ENCODE results near the gene RNF5. TPM values are rescaled to one million over a fixed set of nuclear protein-coding genes. Genes with fewer than 3 reads are reported as not detected.

The RNF5 gene
- total and polyA plus RNA-seq, 9 of the 15 experiments (the other 6 are each of a cell fraction or from before 2014, with no cell fraction given) = 62.2 to 245 (median 129) TPM

- TF ChIP-seq ZNF140 (CRISPR knock-in tag; IDR thresholded peaks at IDR 0.05) (no peak), ZSCAN29 (IDR thresholded peaks at IDR 0.05) (peak; percentile 54; the same call in 1 of the 2 replicates), EP300 (IDR thresholded peaks at IDR 0.05; ENCODE audit: low read length) (peak; percentile 33; the same call in 1 of the 2 replicates), ZFP30 (CRISPR knock-in tag; IDR thresholded peaks at IDR 0.05; ENCODE audit: borderline replicate concordance) (no peak), SETDB1 (IDR thresholded peaks at IDR 0.05; ENCODE audit: low read length) (no peak), MBD2 (IDR thresholded peaks at IDR 0.05; ENCODE audit: borderline replicate concordance, low read depth) (no peak), ARNT (IDR thresholded peaks at IDR 0.05) (no peak), FOXM1 (IDR thresholded peaks at IDR 0.05; ENCODE audit: low read depth) (no peak), FOXM1 (CRISPR knock-in tag; IDR thresholded peaks at IDR 0.05; ENCODE audit: low read depth) (peak; percentile 74; the same call in 1 of the 2 replicates), KHSRP (IDR thresholded peaks at IDR 0.05) (no peak), FOSL1 (tag; conservative IDR thresholded peaks at IDR 0.05) (peak; percentile 30; the same call in 1 of the 2 replicates), MGA (IDR thresholded peaks at IDR 0.05) (peak; percentile 80), MEIS2 (IDR thresholded peaks at IDR 0.05; ENCODE audit: partially characterized antibody) (no peak), POLR2G (IDR thresholded peaks at IDR 0.05; ENCODE audit: low read depth, low read length) (peak; percentile 85), PKNOX1 (IDR thresholded peaks at IDR 0.05) (no peak; the same call in 1 of the 2 replicates), SMARCA5 (IDR thresholded peaks at IDR 0.05) (peak; percentile 48; the same call in 1 of the 2 replicates), BCOR (IDR thresholded peaks at IDR 0.05) (peak; percentile 32; the same call in 1 of the 2 replicates), ARID1B (IDR thresholded peaks at IDR 0.05) (peak; percentile 63; the same call in 1 of the 2 replicates), ZNF766 (CRISPR knock-in tag; conservative IDR thresholded peaks at IDR 0.05) (no peak)
Measured at GRCh38 chr6:32154514-32155161, 23.6 kb upstream of the RNF5 start (continued).

Data from K562 (cell line).